Stimulated activated CD8-positive, alpha-beta memory T cell treated with anti-CD3 and anti-CD28 coated beads, Interleukin-12 subunit alpha, Interleukin-12 subunit beta, amount 100 ng/mL, for 24 hours (primary cell): Measurements from ENCODE around the gene TAS2R30.
"Not testable (repeated sequence)": the region's sequence is repeated elsewhere in the genome, so short reads cannot be mapped to it uniquely, and the experiment has no call there.

Experiments
- DNase-seq: peaks from one replicate; pipeline ENCODE4 v3.0.0-alpha.2; 2020; ENCODE audit errors: extremely low read depth

Gene TAS2R30

GRCh38 chr12:11130382-11130781 is 4.1 kb downstream of the TAS2R30 start:
- no peak for DNase-seq

DNA sequence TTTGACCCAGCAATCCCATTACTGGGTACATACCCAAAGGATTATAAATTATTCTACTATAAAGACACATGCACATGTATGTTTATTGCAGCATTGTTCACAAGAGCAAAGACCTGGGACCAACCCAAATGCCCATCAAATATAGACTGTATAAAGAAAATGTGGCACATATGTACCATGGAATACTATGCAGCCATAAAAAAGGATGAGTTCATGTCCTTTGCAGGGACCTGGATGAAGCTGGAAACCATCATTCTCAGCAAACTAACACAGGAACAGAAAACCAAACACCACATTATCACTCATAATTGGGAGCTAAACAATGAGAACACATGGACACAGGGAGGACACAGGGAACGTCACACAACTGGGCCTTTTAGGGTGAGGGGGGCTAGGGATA is 20.3 kb downstream of the TAS2R30 start:
- not testable (repeated sequence) for DNase-seq

DNA sequence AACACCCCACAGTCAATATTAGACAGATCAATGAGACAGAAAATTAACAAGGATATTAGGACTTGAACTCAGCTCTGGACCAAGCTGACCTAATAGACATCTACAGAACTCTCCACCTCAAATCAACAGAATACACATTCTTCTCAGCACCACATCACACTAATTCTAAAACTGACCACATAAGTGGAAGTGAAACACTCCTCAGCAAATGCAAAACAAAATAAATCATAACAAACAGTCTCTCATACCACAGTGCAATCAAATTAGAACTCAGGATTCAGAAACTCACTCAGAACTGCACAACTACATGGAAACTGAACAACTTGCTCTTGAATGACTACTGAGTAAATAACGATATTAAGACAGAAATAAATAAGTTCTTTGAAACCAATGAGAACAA is 23.2 kb downstream of the TAS2R30 start:
- DNase-seq = not testable (repeated sequence)

DNA sequence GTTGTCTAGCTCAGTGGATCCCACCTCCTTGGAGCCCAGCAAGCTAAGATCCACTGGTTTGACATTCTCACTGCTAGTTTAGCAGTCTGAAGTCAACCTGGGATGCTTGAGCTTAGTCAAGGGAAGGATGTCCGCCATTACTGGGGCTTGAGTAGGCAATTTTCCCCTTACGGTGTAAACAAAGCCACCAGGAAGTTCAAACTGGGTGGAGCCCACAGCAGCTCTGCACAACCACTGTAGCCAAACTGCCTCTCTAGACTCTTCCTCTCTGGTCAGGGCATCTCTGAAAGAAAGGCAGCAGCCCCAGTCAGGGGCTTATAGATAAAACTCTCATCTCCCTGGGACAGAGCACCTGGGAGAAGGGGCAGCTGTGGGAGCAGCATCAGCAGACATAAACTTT is 25.6 kb downstream of the TAS2R30 start:
- DNase-seq = no peak

DNA sequence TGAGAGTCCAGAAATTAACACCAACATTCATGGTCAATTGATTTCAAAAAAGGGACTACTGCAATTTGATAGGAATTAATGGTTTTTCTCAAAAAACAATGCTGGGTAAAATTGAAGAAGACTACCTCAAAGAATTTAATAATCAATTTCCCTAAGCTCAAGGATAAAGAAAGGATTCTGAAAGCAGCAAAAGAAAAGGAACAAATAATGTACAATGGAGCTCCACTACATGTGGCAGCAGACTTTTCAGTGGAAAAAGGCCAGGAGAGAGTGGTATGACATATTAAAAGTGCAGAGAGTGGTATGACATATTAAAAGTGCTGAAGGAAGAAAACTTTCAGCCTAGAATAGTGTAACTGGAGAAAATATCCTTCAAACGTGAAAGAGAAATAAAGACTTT is 26.7 kb downstream of the TAS2R30 start:
- DNase-seq = no peak

DNA sequence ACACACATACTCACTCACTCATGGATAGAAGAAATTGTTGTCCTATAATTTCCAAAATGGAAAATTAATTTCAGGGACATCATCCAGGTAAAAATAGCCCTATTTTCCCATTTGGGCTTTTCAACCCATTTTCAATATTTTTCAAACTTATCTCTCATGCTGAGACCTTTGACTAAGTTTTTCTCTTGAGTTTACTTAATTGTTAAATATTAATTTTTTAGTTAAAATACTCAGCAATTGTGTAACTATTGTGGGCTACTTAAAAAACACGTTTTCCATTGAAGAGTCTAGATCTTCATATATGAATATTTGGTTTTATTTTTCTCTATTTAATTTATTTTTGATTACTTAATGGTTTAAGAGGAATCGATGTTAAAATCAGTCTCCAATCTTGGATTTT is 28.2 kb downstream of the TAS2R30 start:
- DNase-seq = no peak

GRCh38 chr12:11105546-11105945 is 28.9 kb downstream of the TAS2R30 start:
- no peak for DNase-seq

GRCh38 chr12:11094910-11095309 is 39.5 kb downstream of the TAS2R30 start:
- DNase-seq = not testable (repeated sequence)

- DNase-seq = no peak
Observed at GRCh38 chr12:11092128-11092527, 42.3 kb downstream of the TAS2R30 start, which contains the start of gene TAS2R43. Gene TAS2R43, minus strand, starts transcription at chr12:11092313. Its CDS starts 84 bp downstream, at chr12:11092229.

DNA sequence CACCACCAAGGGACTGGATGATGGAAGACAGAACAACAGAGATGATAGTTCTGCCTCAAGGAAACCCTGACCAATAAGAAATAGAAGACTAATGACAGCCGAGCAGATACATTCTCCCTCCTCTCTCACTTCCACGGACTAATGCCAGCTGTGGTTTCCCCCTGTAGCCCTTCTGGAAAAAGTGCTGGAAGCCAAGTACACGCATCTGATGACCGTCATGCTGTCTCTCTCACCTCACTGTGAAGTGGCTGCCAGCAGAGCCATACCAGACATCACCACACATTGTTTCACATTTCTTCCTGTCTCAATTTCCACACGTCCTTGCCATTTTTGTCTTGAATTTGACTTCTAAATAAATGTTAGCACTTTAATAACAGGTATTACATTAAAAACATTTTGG is 45.2 kb downstream of the TAS2R30 start:
- DNase-seq = no peak

GRCh38 chr12:11085419-11085818 is 49.0 kb downstream of the TAS2R30 start:
- no peak for DNase-seq
